ENCODE measurements around the gene OR9A2. TPM values are rescaled to one million over a fixed set of nuclear protein-coding genes. Genes with fewer than 3 reads are reported as not detected.

OR9A2 gene
- total RNA-seq, 4 donors from 2014 or later, result not detected

GRCh38 chr7:143027683-143028082 lies 751 bp upstream of the OR9A2 start:
- peaks cover 0 to 5% (median 0%) of the 10 kb centered on the region in 4 donors for H3K27me3 ChIP-seq
- DNase-seq (ENCODE audit: extremely low spot score), result no peak
- no peaks in the 10 kb centered on the region for H3K4me1 ChIP-seq
- no peak overlapping the region for H3K4me3 ChIP-seq
- intact Hi-C loops (cut with DNase I), result no loop called here
- TF ChIP-seq POLR2AphosphoS5 (IDR thresholded peaks at IDR 0.05) (no peak), EP300 (IDR thresholded peaks at IDR 0.05) (no peak), CTCF (IDR thresholded peaks at IDR 0.05) (no peak), POLR2A (IDR thresholded peaks at IDR 0.05; ENCODE audit: low read depth) (no peak)
- no peaks in the 10 kb centered on the region for H3K9me3 ChIP-seq
- H3K36me3 ChIP-seq, result no peaks in the 10 kb centered on the region
- H3K27ac ChIP-seq (replicated peaks in 1 of 4), result no peak overlapping the region
- 76% methylated on average over 2 of the region's 2 CpGs for WGBS

- no peak for TF ChIP-seq CTCF (IDR thresholded peaks at IDR 0.05)
- TF ChIP-seq EP300 (IDR thresholded peaks at IDR 0.05), result no peak
- no peak for TF ChIP-seq POLR2AphosphoS5 (IDR thresholded peaks at IDR 0.05)
- TF ChIP-seq POLR2A (IDR thresholded peaks at IDR 0.05; ENCODE audit: low read depth), result no peak
- Histone ChIP-seq H3K36me3 (no peaks in the 10 kb centered on the region), H3K4me1 (no peaks in the 10 kb centered on the region), H3K4me3 (no peak overlapping the region), H3K27me3 (no peaks in the 10 kb centered on the region), H3K9me3 (no peaks in the 10 kb centered on the region), H3K27ac (replicated peaks in 1 of 4) (no peak overlapping the region)
- WGBS, result 81% methylated on average over 2 of the region's 2 CpGs
- DNase-seq (ENCODE audit: extremely low spot score), result no peak
- intact Hi-C loops (cut with DNase I), result no loop called here
These were observed 1.6 kb downstream of the OR9A2 start for GRCh38 chr7:143025371-143025770.

- intact Hi-C loops (cut with DNase I), result no loop called here
- H3K36me3 ChIP-seq, result no peaks in the 10 kb centered on the region
- H3K9me3 ChIP-seq, result no peaks in the 10 kb centered on the region
These were observed 3.9 kb downstream of the OR9A2 start for GRCh38 chr7:143023047-143023446.

GRCh38 chr7:143018931-143019330 lies 8.0 kb downstream of the OR9A2 start:
- intact Hi-C loops (cut with DNase I), result no loop called here
- no peak for TF ChIP-seq EP300 (IDR thresholded peaks at IDR 0.05)

More at GRCh38 chr7:143023047-143023446, 3.9 kb downstream of the OR9A2 start:
- Histone ChIP-seq H3K4me1 (no peaks in the 10 kb centered on the region), H3K27me3 (no peaks in the 10 kb centered on the region), H3K4me3 (no peak overlapping the region), H3K27ac (replicated peaks in 1 of 4) (no peak overlapping the region)
- no peak for DNase-seq (ENCODE audit: extremely low spot score)
- TF ChIP-seq POLR2A (IDR thresholded peaks at IDR 0.05; ENCODE audit: low read depth) (no peak), CTCF (IDR thresholded peaks at IDR 0.05) (no peak), EP300 (IDR thresholded peaks at IDR 0.05) (no peak), POLR2AphosphoS5 (IDR thresholded peaks at IDR 0.05) (no peak)

GRCh38 chr7:143016996-143017395 lies 9.9 kb downstream of the OR9A2 start:
- H3K9me3 ChIP-seq, result no peaks in the 10 kb centered on the region
- intact Hi-C loops (cut with DNase I), result no loop called here
- H3K36me3 ChIP-seq, result no peaks in the 10 kb centered on the region
- peaks cover 0 to 21% (median 18%) of the 10 kb centered on the region in 4 donors for H3K4me1 ChIP-seq
- TF ChIP-seq CTCF (IDR thresholded peaks at IDR 0.05), result no peak
- no peak for TF ChIP-seq POLR2AphosphoS5 (IDR thresholded peaks at IDR 0.05)
- no peak for TF ChIP-seq POLR2A (IDR thresholded peaks at IDR 0.05; ENCODE audit: low read depth)
- TF ChIP-seq EP300 (IDR thresholded peaks at IDR 0.05), result no peak
- no peak for DNase-seq (ENCODE audit: extremely low spot score)
- H3K27me3 ChIP-seq, result no peaks in the 10 kb centered on the region
- WGBS, result 63% methylated on average over 2 of the region's 2 CpGs
- H3K27ac ChIP-seq (replicated peaks in 1 of 4), result no peak overlapping the region
- H3K4me3 ChIP-seq, result no peak overlapping the region

More at GRCh38 chr7:143018931-143019330, 8.0 kb downstream of the OR9A2 start:
- Histone ChIP-seq H3K9me3 (no peaks in the 10 kb centered on the region), H3K27me3 (no peaks in the 10 kb centered on the region), H3K4me1 (peaks cover 0 to 9% (median 8%) of the 10 kb centered on the region in 4 donors), H3K4me3 (no peak overlapping the region), H3K27ac (replicated peaks in 1 of 4) (no peak overlapping the region), H3K36me3 (no peaks in the 10 kb centered on the region)
- no peak for DNase-seq (ENCODE audit: extremely low spot score)

Measured in esophagus muscularis mucosa (tissue), 4 donors.